Stimulated activated CD8-positive, alpha-beta memory T cell treated with anti-CD3 and anti-CD28 coated beads, Interleukin-12 subunit alpha, Interleukin-12 subunit beta, amount 100 ng/mL, for 1 hour (primary cell): Measurements from ENCODE around the gene TMEM82.

Experiments used
- DNase-seq: peaks from one replicate; pipeline ENCODE4 v3.0.0-alpha.2; 2020; ENCODE audit warnings: low read depth

Gene TMEM82

DNA sequence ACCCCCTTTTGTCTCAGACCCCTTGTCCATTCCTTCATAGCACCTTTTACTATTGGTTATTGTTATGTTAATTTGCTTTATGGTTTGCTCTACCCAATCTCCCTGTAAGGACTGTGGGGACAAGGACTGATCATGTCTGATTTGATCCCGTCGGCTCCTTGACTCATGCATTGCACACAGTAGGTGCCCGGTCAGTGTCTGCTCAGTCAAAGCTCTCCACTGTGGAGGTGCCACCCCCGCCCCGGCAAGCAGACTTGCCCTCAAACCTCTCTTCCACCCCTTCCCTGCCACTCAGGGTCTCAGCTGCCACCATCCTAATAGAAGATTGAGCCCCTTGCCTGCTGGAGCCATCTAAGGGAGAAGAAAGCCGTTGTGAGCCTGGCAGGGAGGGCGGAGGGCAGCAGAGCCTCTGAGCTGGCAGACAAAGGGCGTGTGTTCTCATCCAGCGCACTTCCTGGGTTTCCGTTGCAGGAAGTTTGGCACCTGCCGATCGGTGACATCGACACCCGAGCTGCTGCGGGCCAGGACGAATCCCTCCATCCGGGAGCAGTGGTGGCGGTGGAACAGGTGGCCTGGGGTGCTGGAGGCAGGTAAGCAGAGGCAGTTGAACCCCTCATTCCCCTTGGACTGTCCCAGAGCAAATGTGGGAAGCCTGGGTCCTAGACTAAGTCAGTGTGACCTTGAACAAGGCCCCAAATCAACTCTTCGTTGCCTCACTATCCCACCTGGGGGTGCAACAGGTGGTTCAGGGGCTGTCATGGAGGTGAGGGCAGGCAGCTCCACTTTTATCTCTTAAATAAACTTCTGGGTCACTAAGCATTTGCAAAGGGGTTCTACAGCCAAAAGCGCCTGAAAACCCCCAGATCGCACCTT, 14.1 kb downstream of the TMEM82 start:
- DNase-seq, result no peak

DNA sequence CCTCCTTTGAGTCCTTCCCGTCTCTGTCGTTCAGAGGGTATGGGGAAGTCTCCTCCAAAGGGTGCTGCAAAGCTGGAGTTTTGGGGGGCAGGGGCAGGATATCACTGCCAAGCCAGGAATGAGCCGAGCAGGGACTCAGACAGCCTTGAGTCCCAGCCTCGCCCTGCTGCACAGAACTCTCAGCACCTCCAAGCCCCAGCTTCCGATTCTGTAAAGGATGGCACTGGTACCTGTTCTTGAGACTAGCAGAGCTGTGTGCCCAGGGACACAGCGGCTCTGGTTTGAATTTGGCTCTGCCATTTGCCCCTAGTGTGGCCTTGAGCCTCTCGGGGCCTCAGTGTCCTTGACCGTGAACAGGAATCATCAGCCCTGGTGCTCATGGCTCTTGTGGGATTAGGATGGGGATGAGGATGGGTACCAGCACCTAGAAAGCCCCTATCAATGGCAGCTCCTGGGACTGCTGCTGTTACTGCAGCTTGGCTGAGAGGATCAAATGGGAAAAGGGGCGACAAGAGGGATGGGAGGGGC, 14.8 kb downstream of the TMEM82 start:
- DNase-seq, result no peak

GRCh38 chr1:15757575-15758342, 15.5 kb downstream of the TMEM82 start:
- DNase-seq, result no peak

GRCh38 chr1:15758343-15758931, 16.1 kb downstream of the TMEM82 start, which contains the start of gene FBLIM1:
Gene FBLIM1, plus strand, starts transcription at chr1:15758795. Its CDS starts 6,189 bp downstream, at chr1:15764984.
- no peak for DNase-seq

DNA sequence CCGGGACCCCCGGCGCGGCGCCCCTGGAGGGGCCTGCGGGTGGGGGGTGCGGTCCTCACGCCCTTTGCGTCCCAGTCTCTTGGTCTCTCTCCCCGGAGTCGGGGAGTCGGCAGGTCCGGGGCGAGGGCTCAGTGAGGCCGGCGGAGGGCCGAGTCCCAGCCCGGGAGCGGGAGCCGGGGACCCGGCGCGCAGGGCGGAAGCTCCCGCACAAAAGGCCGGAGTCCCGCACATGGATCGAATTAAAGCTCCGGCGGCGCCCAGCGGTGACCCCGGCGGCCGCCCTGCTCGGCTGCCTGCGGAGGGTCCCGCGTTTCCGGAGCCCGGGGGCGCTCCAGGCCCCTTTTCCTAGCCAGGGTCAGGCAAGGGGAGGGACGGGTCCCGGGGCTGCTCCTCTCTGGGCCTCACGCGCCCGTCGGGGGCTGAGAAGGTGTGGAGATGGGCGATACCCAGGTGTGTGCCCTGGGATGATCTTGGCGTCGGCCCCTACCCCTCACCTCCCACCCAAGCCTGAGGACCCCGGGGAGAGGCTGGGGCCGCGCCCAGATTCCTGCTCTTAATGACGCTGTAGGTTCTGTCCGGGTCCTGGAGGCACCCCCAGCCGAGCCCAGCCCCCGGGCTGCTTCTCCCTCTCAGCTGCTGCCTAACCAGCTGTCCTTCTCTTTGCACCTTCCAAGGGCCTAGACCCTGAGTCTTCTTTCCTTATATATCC, 16.8 kb downstream of the TMEM82 start:
- DNase-seq, result no peak

DNA sequence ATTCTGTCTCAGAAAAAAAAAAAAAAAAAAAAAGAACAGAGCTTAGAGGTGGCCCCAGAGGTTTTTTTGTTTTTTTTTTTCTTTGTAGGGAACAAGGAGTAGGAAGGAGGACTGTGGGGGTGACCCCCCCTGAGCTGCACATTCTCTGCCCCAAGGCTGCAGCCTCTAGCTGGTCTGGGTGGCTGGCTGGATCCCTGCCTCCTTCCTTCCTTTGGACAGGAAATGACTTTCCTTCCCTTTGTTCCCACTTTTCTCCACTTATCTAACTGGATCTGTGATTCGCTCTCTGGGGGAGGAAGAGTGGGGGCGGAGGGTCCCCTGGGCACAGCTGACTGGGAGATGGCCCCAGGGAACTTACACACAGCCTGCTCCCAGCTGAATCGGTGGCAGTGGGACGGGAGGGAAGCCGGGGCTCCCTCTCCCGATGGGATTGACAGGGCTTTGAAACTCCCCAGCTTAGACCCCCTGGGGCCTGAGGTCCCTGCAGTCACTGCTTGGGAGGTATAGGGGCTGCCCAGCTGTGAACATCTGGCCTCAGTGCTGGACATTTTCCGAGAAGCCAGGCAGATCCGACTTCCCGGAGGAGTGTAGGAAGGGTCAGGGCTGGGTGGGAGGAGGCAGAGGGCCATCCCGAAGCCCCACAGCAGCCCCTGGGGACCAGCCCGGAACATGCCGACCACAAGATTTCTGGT, 18.4 kb downstream of the TMEM82 start:
- DNase-seq, result no peak

DNA sequence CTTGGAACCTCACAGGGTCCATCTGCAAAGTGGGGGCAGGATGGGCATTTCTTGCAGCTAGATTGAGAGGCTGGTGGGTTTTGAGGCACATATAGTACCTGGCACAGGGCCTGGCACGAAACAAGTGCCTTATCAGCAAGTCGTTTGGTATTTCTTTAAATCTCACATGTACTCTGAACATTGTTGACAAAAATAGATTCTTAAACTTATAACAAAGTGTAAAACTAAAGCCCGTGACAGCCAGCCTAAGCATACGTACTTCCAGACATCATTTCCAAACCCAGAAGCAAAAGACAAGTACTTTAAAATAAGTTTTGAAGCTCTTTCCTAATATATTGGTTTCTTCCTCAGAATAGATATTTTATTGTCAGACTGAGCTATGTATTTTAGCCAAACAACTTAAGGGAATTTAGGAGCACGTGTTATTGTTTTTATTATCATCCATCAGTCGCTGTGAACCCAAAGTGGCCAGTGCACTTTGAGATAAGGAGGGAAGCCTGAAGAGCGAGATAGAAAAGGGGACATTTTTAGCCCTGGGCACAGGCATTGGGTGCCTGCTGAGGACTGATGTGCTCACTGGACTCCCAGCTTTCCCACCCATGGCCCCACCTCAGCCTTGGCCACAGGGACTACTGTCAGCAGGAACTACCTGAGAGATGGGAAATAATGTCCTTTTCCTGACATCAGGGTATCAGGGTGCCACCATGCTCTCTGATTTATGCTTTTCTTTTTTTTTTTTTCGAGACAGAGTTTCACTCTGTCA, 19.2 kb downstream of the TMEM82 start:
- no peak for DNase-seq

- DNase-seq, result no peak
Observed at GRCh38 chr1:15762546-15762945, 20.2 kb downstream of the TMEM82 start.

GRCh38 chr1:15764269-15764764, 22.0 kb downstream of the TMEM82 start:
- DNase-seq, result no peak

- no peak for DNase-seq
Observed at GRCh38 chr1:15764890-15765289, 22.6 kb downstream of the TMEM82 start.

- DNase-seq, result no peak
Observed at GRCh38 chr1:15765495-15766194, 23.3 kb downstream of the TMEM82 start.

- no peak for DNase-seq
Observed at GRCh38 chr1:15767941-15768340, 25.6 kb downstream of the TMEM82 start.

GRCh38 chr1:15768388-15768787, 26.1 kb downstream of the TMEM82 start:
- DNase-seq, result no peak

GRCh38 chr1:15770313-15770962, 28.1 kb downstream of the TMEM82 start:
- DNase-seq, result no peak

DNA sequence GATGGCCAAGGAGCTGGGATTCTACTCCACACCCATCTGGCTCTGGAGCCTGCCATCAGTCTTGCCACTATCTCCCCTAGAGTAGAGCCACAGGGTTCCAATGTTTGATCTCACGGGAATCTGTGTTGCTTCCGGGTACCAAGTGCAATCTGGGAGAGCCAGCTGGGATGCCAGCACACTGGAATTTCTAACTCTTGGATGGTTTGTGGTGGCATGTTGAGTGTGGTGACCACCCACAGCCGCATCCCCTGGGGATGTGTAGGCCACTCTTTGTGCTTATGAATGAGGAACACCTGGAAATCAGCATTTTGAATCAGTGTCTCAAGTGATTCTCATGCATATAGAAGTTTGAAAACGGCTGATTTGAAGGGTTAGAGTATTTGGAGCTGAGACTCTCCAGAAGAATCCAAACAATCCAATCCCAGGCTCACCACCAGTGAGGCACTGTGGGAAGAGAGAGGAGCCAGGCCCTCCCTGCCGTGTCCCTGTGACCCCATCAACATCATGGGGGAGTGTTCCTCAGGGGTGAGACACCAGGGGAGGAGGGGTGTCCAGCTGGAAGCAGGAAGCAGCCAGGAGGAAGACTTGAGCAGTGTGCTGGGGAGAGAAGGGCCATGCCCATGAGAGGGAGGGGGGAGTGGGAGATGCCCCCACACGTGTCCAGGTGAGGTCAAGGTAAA, 29.7 kb downstream of the TMEM82 start:
- no peak for DNase-seq

DNA sequence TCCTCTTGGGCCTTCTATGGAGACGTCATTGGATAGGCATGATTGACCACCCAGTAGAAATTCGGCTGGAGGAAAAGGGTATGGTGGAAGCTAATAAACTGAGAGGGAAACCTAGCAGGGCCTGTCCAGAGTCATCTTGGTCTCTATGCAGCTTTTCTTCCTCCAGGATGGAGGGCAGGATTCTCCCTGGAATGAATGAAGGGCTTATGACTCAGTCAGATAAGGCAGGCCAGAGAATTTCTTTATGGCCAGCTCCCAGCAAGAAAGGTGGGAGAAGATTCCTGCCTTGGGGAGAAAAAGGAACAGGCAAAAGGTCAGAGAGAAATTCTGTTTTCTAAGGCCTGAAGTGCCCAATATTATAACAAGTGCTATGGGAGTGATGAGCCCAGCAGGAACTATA, 33.4 kb downstream of the TMEM82 start:
- DNase-seq, result no peak

DNA sequence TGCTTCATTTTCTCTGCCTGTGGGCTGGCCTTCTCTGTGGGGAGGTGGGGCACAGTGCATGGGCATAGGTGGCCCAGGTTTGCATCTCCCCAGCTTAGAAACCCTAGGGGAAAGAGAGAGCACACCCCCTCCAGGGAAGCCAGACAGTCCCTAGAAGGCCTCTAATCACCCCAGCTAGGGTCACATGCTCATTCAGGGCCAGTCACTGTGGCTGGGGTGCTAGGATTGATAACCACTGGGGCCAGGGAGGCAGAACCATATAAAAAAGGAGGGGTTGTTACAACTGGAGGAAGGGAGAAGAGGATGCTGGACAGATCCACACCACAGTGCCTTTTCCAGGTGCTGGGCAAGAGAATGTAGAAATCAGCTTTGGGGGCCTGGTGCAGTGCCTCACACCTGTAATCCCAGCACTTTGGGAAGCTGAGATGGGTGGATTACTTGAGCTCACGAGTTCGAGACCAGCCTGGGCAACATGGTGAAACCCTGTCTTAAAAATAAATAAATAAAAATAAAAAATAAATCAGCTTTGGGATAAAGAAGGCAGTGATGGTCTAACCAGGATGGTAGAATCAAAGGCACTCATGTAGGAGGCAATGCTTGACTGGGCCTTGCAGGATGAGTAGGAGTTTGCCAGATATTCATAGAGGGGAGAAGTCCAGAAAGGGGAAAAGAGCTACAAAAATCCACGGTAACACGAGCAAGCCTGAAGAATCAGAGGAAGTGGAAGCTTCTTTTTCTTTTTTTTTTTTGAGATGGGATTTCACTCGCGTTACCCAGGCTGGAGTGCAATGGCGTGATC, 35.8 kb downstream of the TMEM82 start:
- no peak for DNase-seq

GRCh38 chr1:15785683-15786082, 43.4 kb downstream of the TMEM82 start:
- no peak for DNase-seq
